HepG2 (cell line): ENCODE results near the gene GPR183. TPM values are rescaled to one million over a fixed set of nuclear protein-coding genes. Genes with fewer than 3 reads are reported as not detected.

Source experiments
- ATAC-seq: fragments of 200-7000 bp; cut with Tn5 transposase; 3 replicates; pipeline ENCODE4 v1.9.1; 2020; ENCODE audit warnings: mild to moderate bottlenecking, moderate library complexity
- BruUV-seq: library from RNA; stranded (reverse); fragments of 400-500 nt; replicated peaks from 2 replicates; lab custom pipeline; 2021; lab: Mats Ljungman, UMichigan
- CTCF ChIA-PET: fragments of 300-600 bp; formaldehyde crosslinking; extraction: SDS; loops from one replicate; lab custom pipeline; 2021; ENCODE audit warnings: low total read pairs, inconsistent platforms, low intra/inter-chr PET ratio; lab: Yijun Ruan, JAX
- POLR2A ChIA-PET: fragments of 350-600 bp; sonication (Branson Sonifier 250); formaldehyde crosslinking; loops from one replicate; lab custom pipeline; 2020; ENCODE audit warnings: antibody characterized with exemption, inconsistent platforms; lab: Yijun Ruan, JAX
- DNase-seq: peaks from one replicate; pipeline ENCODE4 v3.0.0-alpha.2; 2015; ENCODE audit warnings: low spot score
- FAIRE-seq: peaks from 3 replicates; lab custom pipeline; 2011; peaks lifted over from hg19 to GRCh38; lab: Jason Lieb, UNC
- H2AFZ ChIP-seq: one replicate; pipeline ENCODE4 v1.6.1; 2011; ENCODE audit warnings: low read length, inconsistent platforms
- H3K27ac ChIP-seq: fragments of 300-600 bp; 3 replicates; pipeline ENCODE4 v1.8.0; 2011; ENCODE audit warnings: mixed run types, mild to moderate bottlenecking, mixed read lengths, low read length, inconsistent platforms; ENCODE audit not compliant: insufficient read depth; ENCODE audit errors: extremely low read length
- H3K27me3 ChIP-seq, 2 experiments: fragments of 200-600 bp in 1 of 2; 2 replicates in 1 of 2; 3 replicates in 1 of 2; pipeline versions ENCODE4 v1.6.0 to v1.8.0; 2011; ENCODE audit warnings: low read length in 2 of 2, mild to moderate bottlenecking in 2 of 2, moderate library complexity in 2 of 2, inconsistent platforms in 1 of 2; ENCODE audit not compliant: insufficient read depth in 2 of 2, control insufficient read depth in 1 of 2
- H3K36me3 ChIP-seq, 2 experiments: fragments of 200-600 bp in 1 of 2; replicated peaks in 1 of 2; 2 replicates in 1 of 2; 3 replicates in 1 of 2; pipeline versions ENCODE4 v1.5.1 to v1.8.0; 2011; ENCODE audit warnings: low read length in 2 of 2, inconsistent platforms in 1 of 2; ENCODE audit not compliant: insufficient read depth in 2 of 2, control insufficient read depth in 1 of 2
- H3K4me1 ChIP-seq: 2 replicates; pipeline ENCODE4 v1.5.1; 2012; ENCODE audit warnings: low read length, inconsistent platforms; ENCODE audit not compliant: insufficient read depth
- H3K4me2 ChIP-seq: 2 replicates; pipeline ENCODE4 v1.6.0; 2011; ENCODE audit warnings: low read depth, low read length, inconsistent platforms
- H3K4me3 ChIP-seq, 3 experiments: fragments of 200-600 bp in 1 of 3; sonication (generic), shearing (Covaris generic) in 1 of 3; replicated peaks in 1 of 3; 2 replicates each; pipeline ENCODE4 v1.5.1; 2011 to 2016; ENCODE audit warnings: low read length in 3 of 3, inconsistent platforms in 2 of 3, low read depth in 2 of 3, mild to moderate bottlenecking in 2 of 3, control low read depth in 1 of 3, mixed read lengths in 1 of 3; ENCODE audit not compliant: insufficient read depth in 1 of 3
- H3K79me2 ChIP-seq: one replicate; pipeline ENCODE4 v1.6.1; 2011; ENCODE audit warnings: low read length, inconsistent platforms; ENCODE audit not compliant: insufficient read depth
- H3K9ac ChIP-seq: 2 replicates; pipeline ENCODE4 v1.6.0; 2011; ENCODE audit warnings: mild to moderate bottlenecking, low read depth, low read length, inconsistent platforms; ENCODE audit not compliant: insufficient read depth
- H3K9me3 ChIP-seq: 2 replicates; pipeline ENCODE4 v1.5.1; 2012; ENCODE audit warnings: mild to moderate bottlenecking, low read length
- H4K20me1 ChIP-seq: 2 replicates; pipeline ENCODE4 v1.6.0; 2011; ENCODE audit warnings: inconsistent platforms, mild to moderate bottlenecking, low read length, moderate library complexity; ENCODE audit not compliant: insufficient read depth
- HHEX ChIP-seq: IDR thresholded peaks from 2 replicates; pipeline ENCODE4 v1.6.1; 2016; ENCODE audit warnings: control low read depth
- KDM1A ChIP-seq: IDR thresholded peaks from 2 replicates; pipeline ENCODE4 v1.6.1; 2016; ENCODE audit warnings: missing compliant biosample characterization
- MIER3 ChIP-seq: IDR thresholded peaks from 2 replicates; pipeline ENCODE4 v1.6.1; 2016; ENCODE audit warnings: missing compliant biosample characterization, borderline replicate concordance
- NFKB2 ChIP-seq: sonication (generic); formaldehyde crosslinking; IDR thresholded peaks from 2 replicates; pipeline ENCODE4 v1.4.0; 2020; ENCODE audit warnings: missing genetic modification reagents, borderline replicate concordance
- RBFOX2 ChIP-seq: fragments of 200-400 bp; formaldehyde crosslinking; IDR thresholded peaks from 2 replicates; pipeline ENCODE4 v1.6.1; 2017; ENCODE audit warnings: low read depth, mild to moderate bottlenecking, low read length
- RBM22 ChIP-seq: fragments of 200-400 bp; formaldehyde crosslinking; optimal IDR thresholded peaks from 2 replicates; pipeline ENCODE3; 2017; ENCODE audit warnings: mild to moderate bottlenecking, low read length, moderate library complexity
- SALL2 ChIP-seq: sonication (generic); formaldehyde crosslinking; IDR thresholded peaks from 2 replicates; pipeline ENCODE4 v1.8.1; 2023; ENCODE audit warnings: mild to moderate bottlenecking, missing genetic modification reagents, inconsistent platforms
- SOX5 ChIP-seq: IDR thresholded peaks from 2 replicates; pipeline ENCODE4 v1.6.1; 2016; ENCODE audit warnings: borderline replicate concordance
- ZMYM2 ChIP-seq: sonication (generic); formaldehyde crosslinking; IDR thresholded peaks from 2 replicates; pipeline ENCODE4 v1.8.0; 2022; ENCODE audit warnings: mild to moderate bottlenecking, missing genetic modification reagents
- ZNF235 ChIP-seq: sonication (generic); formaldehyde crosslinking; IDR thresholded peaks from 2 replicates; pipeline ENCODE4 v1.8.1; 2023; ENCODE audit warnings: mild to moderate bottlenecking, missing genetic modification reagents, borderline replicate concordance
- ZNF558 ChIP-seq: sonication (generic); formaldehyde crosslinking; IDR thresholded peaks from 2 replicates; pipeline ENCODE4 v1.9.0; 2022; ENCODE audit warnings: mild to moderate bottlenecking, missing genetic modification reagents, borderline replicate concordance
- WGBS: methylation state at CpG from one replicate; pipeline ENCODE4 v1.1.6; 2017; ENCODE audit warnings: low lambda C conversion rate; 5-methylcytosine and 5-hydroxymethylcytosine counted together
- in situ Hi-C: cut with HindIII; loops from 2 replicates; pipeline ENCODE4 v1.10.0; 2017; ENCODE audit warnings: low pct_unique_long_range_greater_than_20kb; ENCODE audit not compliant: extremely low pct_ligation_motif_present
- intact Hi-C: fragments of 100-400 bp; cut with micrococcal nuclease; formaldehyde crosslinking; loops from one replicate; pipeline ENCODE4 v1.10.0; 2022; ENCODE audit not compliant: unreplicated experiment
- polyA plus RNA-seq, 8 experiments: library from polyadenylated mRNA; depleted of rRNA in 3 of 8; stranded (reverse) in 7 of 8; unstranded in 1 of 8; fragments of >200 nt; fragmentation: Illumina TruSeq in 4 of 8; extraction: Trizol in 4 of 8; gene quantifications; 2 replicates each; pipeline versions ENCODE4 v1.2.1 to v1.2.3, GENCODE V29; 2011 to 2016; ENCODE audit warnings: low read depth in 4 of 8, missing spikeins in 1 of 8, mixed read lengths in 1 of 8; ENCODE audit not compliant: insufficient read depth in 1 of 8
- total RNA-seq, 5 experiments: library from RNA; depleted of rRNA; stranded (reverse); fragments of >200 nt; fragmentation: Illumina TruSeq; extraction: Trizol; gene quantifications; 2 replicates each; pipeline ENCODE4 v1.2.3, GENCODE V29; 2016; ENCODE audit warnings: low read depth in 1 of 5
- TF ChIP-seq, protein P1 (sequence below): sonication (generic); formaldehyde crosslinking; IDR thresholded peaks from 2 replicates; pipeline ENCODE4 v1.4.0; 2020; ENCODE audit warnings: low read depth, mild to moderate bottlenecking, missing genetic modification reagents

The GPR183 gene
- total and polyA plus RNA-seq, 2 of the 13 experiments (the other 11 are each of a cell fraction or from before 2014, with no cell fraction given): not detected

DNA sequence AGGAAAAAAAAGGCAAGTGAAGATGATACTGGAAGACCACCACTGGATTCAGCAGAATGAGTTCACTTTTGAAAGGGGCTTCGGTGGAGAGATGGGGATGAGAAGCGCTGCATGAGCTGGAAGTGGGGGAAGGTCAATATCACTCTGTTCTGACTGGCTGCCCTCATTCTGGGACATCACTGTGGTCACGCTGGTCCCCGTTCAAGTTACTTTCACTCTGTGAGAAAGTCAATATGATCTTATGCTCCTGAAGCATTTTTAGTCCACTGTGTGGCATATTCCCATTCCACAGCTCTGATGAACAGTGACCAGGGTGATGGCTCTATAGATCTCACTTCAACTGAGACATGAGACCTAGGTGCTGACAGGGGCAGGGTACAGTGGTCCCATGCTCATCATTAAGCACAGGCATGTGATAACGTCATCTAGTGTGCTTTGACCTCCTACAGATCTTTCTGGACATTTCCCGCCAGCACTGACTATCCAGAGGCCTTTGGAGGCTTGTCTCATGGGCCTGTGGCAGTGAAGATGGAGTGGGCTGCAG is 40.2 kb upstream of the GPR183 start:
- in situ Hi-C loops: no loop called here
- Histone ChIP-seq H3K4me1 (no peaks in the 10 kb centered on the region), H3K4me2 (no peak overlapping the region), H3K9ac (no peak overlapping the region), H3K36me3 (peaks cover 5 to 49% of the 10 kb centered on the region in 2 experiments; a peak in 4 of 5 replicates), H3K9me3 (no peaks in the 10 kb centered on the region), H3K4me3 (no peak overlapping the region), H2AFZ (no peak overlapping the region), H3K27me3 (no peaks in the 10 kb centered on the region; a peak in 1 of 5 replicates), H3K27ac (no peak overlapping the region), H4K20me1 (no peaks in the 10 kb centered on the region), H3K79me2 (no peaks in the 10 kb centered on the region)
- FAIRE-seq (no peak), ATAC-seq (no peak), DNase-seq (no peak)
- no TSS peak for BruUV-seq
- WGBS: 100% methylated on average over 4 of the region's 6 CpGs
- TF ChIP-seq RBM22 (peak; percentile 18), MIER3 (CRISPR knock-in tag) (no peak)
- intact Hi-C loops: no loop called here
- CTCF ChIA-PET: no interaction called here
- POLR2A ChIA-PET: no interaction called here

DNA sequence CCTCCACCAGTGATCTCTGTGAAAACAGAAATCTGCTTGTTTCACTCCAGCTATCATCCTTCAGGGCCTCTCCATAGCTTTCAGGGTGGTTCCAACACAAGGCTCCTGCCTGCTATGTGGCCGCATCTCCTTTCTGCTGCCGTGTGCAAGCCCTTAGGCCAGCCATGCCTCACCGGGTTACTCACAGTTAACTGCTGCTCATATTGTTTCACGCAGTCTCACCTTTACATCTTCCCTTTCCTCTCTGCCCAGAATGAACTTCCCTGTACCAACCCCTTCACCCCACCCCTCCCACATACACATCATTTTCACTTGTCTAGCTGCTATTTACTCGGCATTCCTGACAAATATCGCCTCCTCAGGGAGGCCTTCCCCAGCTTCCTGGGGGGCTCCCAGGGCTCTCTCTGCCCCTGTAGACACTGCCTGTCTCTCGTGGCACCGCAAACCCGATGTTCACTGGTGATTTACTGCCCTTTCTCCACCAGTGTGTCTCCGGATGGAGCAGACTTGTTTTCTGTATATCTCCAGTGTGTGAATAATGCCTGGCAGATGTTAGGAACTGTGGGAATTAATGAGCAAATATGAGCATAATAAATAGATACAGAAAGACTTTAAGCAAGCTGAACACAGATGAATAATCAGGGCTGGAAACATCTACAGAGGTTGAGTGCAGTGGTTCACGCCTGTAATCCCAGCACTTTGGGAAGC is 39.3 kb upstream of the GPR183 start:
- Histone ChIP-seq H3K36me3 (peaks cover 5 to 56% of the 10 kb centered on the region in 2 experiments; a peak in 4 of 5 replicates), H3K4me1 (no peaks in the 10 kb centered on the region), H3K79me2 (no peaks in the 10 kb centered on the region), H3K4me2 (no peak overlapping the region), H3K27me3 (no peaks in the 10 kb centered on the region; a peak in 1 of 5 replicates), H3K4me3 (no peak overlapping the region), H3K9me3 (no peaks in the 10 kb centered on the region), H4K20me1 (no peaks in the 10 kb centered on the region), H2AFZ (no peak overlapping the region), H3K27ac (no peak overlapping the region), H3K9ac (no peak overlapping the region)
- TF ChIP-seq KDM1A (CRISPR knock-in tag) (no peak), HHEX (no peak), RBFOX2 (no peak), ZNF235 (CRISPR knock-in tag) (no peak), ZMYM2 (no peak), ZNF558 (CRISPR knock-in tag) (no peak), NFKB2 (CRISPR knock-in tag) (no peak), SALL2 (CRISPR knock-in tag) (no peak), SOX5 (CRISPR knock-in tag) (no peak)
- TF ChIP-seq, protein P1, sequence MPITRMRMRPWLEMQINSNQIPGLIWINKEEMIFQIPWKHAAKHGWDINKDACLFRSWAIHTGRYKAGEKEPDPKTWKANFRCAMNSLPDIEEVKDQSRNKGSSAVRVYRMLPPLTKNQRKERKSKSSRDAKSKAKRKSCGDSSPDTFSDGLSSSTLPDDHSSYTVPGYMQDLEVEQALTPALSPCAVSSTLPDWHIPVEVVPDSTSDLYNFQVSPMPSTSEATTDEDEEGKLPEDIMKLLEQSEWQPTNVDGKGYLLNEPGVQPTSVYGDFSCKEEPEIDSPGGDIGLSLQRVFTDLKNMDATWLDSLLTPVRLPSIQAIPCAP (CRISPR knock-in tag): no peak
- 97% methylated on average over 11 of the region's 11 CpGs for WGBS
- no TSS peak for BruUV-seq
- ChIA-PET CTCF (no interaction called here), POLR2A (no interaction called here)
- in situ Hi-C loops: no loop called here
- DNase-seq (no peak), FAIRE-seq (no peak), ATAC-seq (no peak)
- intact Hi-C loops: no loop called here
